Coronary artery (tissue), 2 donors: Measurements from ENCODE around the gene OR4Q3.
"Not testable (repeated sequence)": the region's sequence is repeated elsewhere in the genome, so short reads cannot be mapped to it uniquely, and the experiment has no call there.

ENCODE experiments used
- DNase-seq: peaks from one replicate; pipeline ENCODE4 v3.0.0-alpha.2; 2017; ENCODE audit warnings: low spot score
- H3K27ac ChIP-seq, 2 donors: fragments of 200-600 bp; sonication (generic); one replicate each; pipeline ENCODE4 v1.5.1; 2016 to 2019
- H3K4me3 ChIP-seq: fragments of 200-600 bp; sonication (generic); 2 replicates; pipeline ENCODE4 v1.5.1; 2016; ENCODE audit warnings: mild to moderate bottlenecking, moderate library complexity
- TF ChIP-seq, protein P1 (sequence below): fragments of 200-600 bp; sonication (generic); IDR thresholded peaks from one replicate; pipeline ENCODE4 v1.5.1; 2019; ENCODE audit warnings: antibody characterized with exemption

OR4Q3 gene

GRCh38 chr14:19775587-19775986, 32.2 kb downstream of the OR4Q3 start:
- no peak for DNase-seq
- H3K27ac ChIP-seq, result no peak overlapping the region
- TF ChIP-seq, protein P1, sequence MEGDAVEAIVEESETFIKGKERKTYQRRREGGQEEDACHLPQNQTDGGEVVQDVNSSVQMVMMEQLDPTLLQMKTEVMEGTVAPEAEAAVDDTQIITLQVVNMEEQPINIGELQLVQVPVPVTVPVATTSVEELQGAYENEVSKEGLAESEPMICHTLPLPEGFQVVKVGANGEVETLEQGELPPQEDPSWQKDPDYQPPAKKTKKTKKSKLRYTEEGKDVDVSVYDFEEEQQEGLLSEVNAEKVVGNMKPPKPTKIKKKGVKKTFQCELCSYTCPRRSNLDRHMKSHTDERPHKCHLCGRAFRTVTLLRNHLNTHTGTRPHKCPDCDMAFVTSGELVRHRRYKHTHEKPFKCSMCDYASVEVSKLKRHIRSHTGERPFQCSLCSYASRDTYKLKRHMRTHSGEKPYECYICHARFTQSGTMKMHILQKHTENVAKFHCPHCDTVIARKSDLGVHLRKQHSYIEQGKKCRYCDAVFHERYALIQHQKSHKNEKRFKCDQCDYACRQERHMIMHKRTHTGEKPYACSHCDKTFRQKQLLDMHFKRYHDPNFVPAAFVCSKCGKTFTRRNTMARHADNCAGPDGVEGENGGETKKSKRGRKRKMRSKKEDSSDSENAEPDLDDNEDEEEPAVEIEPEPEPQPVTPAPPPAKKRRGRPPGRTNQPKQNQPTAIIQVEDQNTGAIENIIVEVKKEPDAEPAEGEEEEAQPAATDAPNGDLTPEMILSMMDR, result no peak
- no peak overlapping the region for H3K4me3 ChIP-seq

- H3K4me3 ChIP-seq, DNase-seq, H3K27ac ChIP-seq: not testable (repeated sequence)
Observed at GRCh38 chr14:19785848-19786247, 42.5 kb downstream of the OR4Q3 start.

DNA sequence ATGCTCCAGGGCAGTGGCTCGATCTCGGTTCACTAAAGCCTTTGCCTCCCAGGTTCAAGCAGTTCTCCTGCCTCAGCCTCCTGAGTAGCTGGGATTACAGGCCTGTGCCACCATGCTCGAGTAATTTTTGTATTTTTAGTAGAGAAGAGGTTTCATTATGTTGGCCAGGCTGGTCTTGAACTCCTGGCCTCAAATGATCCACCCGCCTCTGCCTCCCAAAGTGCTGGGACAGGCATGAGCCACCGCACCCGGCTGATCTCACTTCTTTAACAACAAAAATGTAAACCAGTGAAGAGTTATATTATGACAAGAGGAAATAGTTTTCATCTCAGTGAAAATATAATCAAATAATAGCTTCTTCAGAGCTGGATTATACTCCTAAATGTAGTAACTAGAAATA, 43.9 kb downstream of the OR4Q3 start:
- not testable (repeated sequence) for H3K27ac ChIP-seq, DNase-seq, H3K4me3 ChIP-seq

DNA sequence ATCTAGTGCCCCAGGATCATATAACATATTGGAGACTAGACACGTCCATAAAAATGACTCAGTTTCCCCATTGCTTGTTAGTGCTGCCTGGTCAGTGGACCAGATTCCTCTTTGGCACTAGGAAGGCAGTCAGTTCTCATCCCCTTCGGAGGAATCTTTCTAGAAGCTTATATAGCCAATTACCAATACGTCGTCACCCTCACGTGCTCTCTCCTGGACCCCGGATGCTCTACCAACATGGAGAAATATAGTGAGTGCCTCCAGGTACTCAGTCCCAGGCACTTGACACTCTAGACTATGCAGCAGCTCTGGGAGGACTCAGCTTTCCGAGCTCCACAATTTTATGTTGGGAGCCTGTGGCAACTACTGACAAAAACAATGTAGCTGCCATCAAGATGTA, 44.8 kb downstream of the OR4Q3 start:
- not testable (repeated sequence) for H3K4me3 ChIP-seq, DNase-seq, H3K27ac ChIP-seq

GRCh38 chr14:19796520-19797108, 53.2 kb downstream of the OR4Q3 start:
- H3K27ac ChIP-seq, H3K4me3 ChIP-seq, DNase-seq: not testable (repeated sequence)
